IMR-90 (cell line): ENCODE measurements around the gene CPLX4. TPM values are rescaled to one million over a fixed set of nuclear protein-coding genes. Genes with fewer than 3 reads are reported as not detected.
A peak's percentile ranks its signal among the peaks of the same experiment; 100 is the strongest.

Experiments
- ATAC-seq: fragments of 200-7000 bp; cut with Tn5 transposase; 2 replicates; pipeline ENCODE4 v1.9.1; 2020; ENCODE audit warnings: low read depth, mild to moderate bottlenecking, moderate library complexity
- BruUV-seq: library from RNA; stranded (reverse); fragments of 400-500 nt; replicated peaks from 2 replicates; lab custom pipeline; 2021; lab: Mats Ljungman, UMichigan
- CTCF ChIA-PET: fragments of 300-600 bp; formaldehyde crosslinking; extraction: SDS; loops from one replicate; lab custom pipeline; 2021; ENCODE audit warnings: antibody characterized with exemption; lab: Yijun Ruan, JAX
- POLR2A ChIA-PET: fragments of 300-600 bp; sonication (Branson Sonifier 250); formaldehyde crosslinking; loops from one replicate; lab custom pipeline; 2022; ENCODE audit warnings: antibody characterized with exemption; ENCODE audit not compliant: unreplicated experiment; lab: Charles Lee
- DNase-seq: peaks from one replicate; pipeline ENCODE4 v3.0.0; 2013
- H2AFZ ChIP-seq: replicated peaks from 2 replicates; pipeline ENCODE3; 2013; ENCODE audit warnings: low read length, mild to moderate bottlenecking; ENCODE audit not compliant: poor library complexity
- H2AK5ac ChIP-seq: 2 replicates; pipeline ENCODE4 v1.6.1; 2013; ENCODE audit warnings: low read depth, low read length, inconsistent platforms
- H2AK9ac ChIP-seq: replicated peaks from 2 replicates; pipeline ENCODE3; 2013; ENCODE audit warnings: mild to moderate bottlenecking, low read depth, low read length, moderate library complexity; ENCODE audit not compliant: poor library complexity
- H2BK120ac ChIP-seq: 2 replicates; pipeline ENCODE4 v1.6.1; 2013; ENCODE audit warnings: low read depth, low read length, inconsistent platforms
- H2BK15ac ChIP-seq: 3 replicates; pipeline ENCODE4 v1.6.1; 2013; ENCODE audit warnings: low read depth, low read length, inconsistent platforms
- H2BK20ac ChIP-seq: 2 replicates; pipeline ENCODE4 v1.6.1; 2013; ENCODE audit warnings: low read depth, mild to moderate bottlenecking, inconsistent platforms, low read length, moderate library complexity
- H2BK5ac ChIP-seq: 2 replicates; pipeline ENCODE4 v1.6.1; 2013; ENCODE audit warnings: mild to moderate bottlenecking, low read depth, low read length, inconsistent platforms; ENCODE audit not compliant: poor library complexity, severe bottlenecking
- H3K14ac ChIP-seq: replicated peaks from 2 replicates; pipeline ENCODE4 v1.6.1; 2013; ENCODE audit warnings: low read depth, low read length, inconsistent platforms
- H3K18ac ChIP-seq: 2 replicates; pipeline ENCODE4 v1.6.1; 2013; ENCODE audit warnings: low read depth, low read length, control low read depth
- H3K23ac ChIP-seq: 2 replicates; pipeline ENCODE4 v1.6.1; 2013; ENCODE audit warnings: low read depth, low read length, inconsistent platforms
- H3K27ac ChIP-seq: 2 replicates; pipeline ENCODE4 v1.5.1; 2013; ENCODE audit warnings: mild to moderate bottlenecking, control low read depth, low read length; ENCODE audit not compliant: insufficient read depth
- H3K27me3 ChIP-seq: 2 replicates; pipeline ENCODE4 v1.6.1; 2013; ENCODE audit warnings: low read length; ENCODE audit not compliant: control insufficient read depth, insufficient read depth
- H3K36me3 ChIP-seq: 2 replicates; pipeline ENCODE4 v1.6.1; 2013; ENCODE audit warnings: low read length, mixed read lengths; ENCODE audit not compliant: control insufficient read depth, insufficient read depth
- H3K4ac ChIP-seq: 2 replicates; pipeline ENCODE4 v1.6.1; 2013; ENCODE audit warnings: low read depth, low read length, inconsistent platforms
- H3K4me1 ChIP-seq: 2 replicates; pipeline ENCODE4 v1.6.1; 2013; ENCODE audit warnings: low read length, mixed read lengths; ENCODE audit not compliant: control insufficient read depth, insufficient read depth
- H3K4me2 ChIP-seq: 2 replicates; pipeline ENCODE4 v1.6.1; 2013; ENCODE audit warnings: low read depth, mild to moderate bottlenecking, control low read depth, low read length, moderate library complexity
- H3K4me3 ChIP-seq: 2 replicates; pipeline ENCODE4 v1.5.1; 2013; ENCODE audit warnings: low read depth, mild to moderate bottlenecking, control low read depth, low read length, moderate library complexity; ENCODE audit not compliant: insufficient read depth
- H3K56ac ChIP-seq: 2 replicates; pipeline ENCODE4 v1.6.1; 2013; ENCODE audit warnings: low read length, inconsistent platforms; ENCODE audit not compliant: insufficient read depth; ENCODE audit errors: extremely low read depth
- H3K79me1 ChIP-seq, 2 experiments: 2 replicates each; pipeline ENCODE4 v1.6.1; 2013; ENCODE audit warnings: low read length in 2 of 2, inconsistent platforms in 1 of 2, low read depth in 1 of 2
- H3K9ac ChIP-seq: 2 replicates; pipeline ENCODE4 v1.6.1; 2013; ENCODE audit warnings: low read depth, low read length, control low read depth
- H3K9me1 ChIP-seq: 2 replicates; pipeline ENCODE4 v1.6.1; 2013; ENCODE audit warnings: low read length, inconsistent platforms; ENCODE audit not compliant: insufficient read depth
- H3K9me3 ChIP-seq: 2 replicates; pipeline ENCODE4 v1.6.1; 2013; ENCODE audit warnings: low read length; ENCODE audit not compliant: control insufficient read depth, insufficient read depth
- H4K20me1 ChIP-seq: 2 replicates; pipeline ENCODE4 v1.6.1; 2013; ENCODE audit warnings: low read length, inconsistent platforms; ENCODE audit not compliant: insufficient read depth
- H4K5ac ChIP-seq: 2 replicates; pipeline ENCODE4 v1.6.1; 2013; ENCODE audit warnings: mild to moderate bottlenecking, low read depth, low read length, control low read depth
- H4K8ac ChIP-seq, 2 experiments: 2 replicates each; pipeline ENCODE4 v1.6.1; 2013; ENCODE audit warnings: low read depth in 2 of 2, low read length in 2 of 2, control low read depth in 1 of 2, inconsistent platforms in 1 of 2
- H4K91ac ChIP-seq: 2 replicates; pipeline ENCODE4 v1.6.1; 2013; ENCODE audit warnings: low read depth, low read length, inconsistent platforms; ENCODE audit not compliant: insufficient read depth
- FOS ChIP-seq: fragments of 150-350 bp; IDR thresholded peaks from 2 replicates; pipeline ENCODE4 v1.6.1; 2016; ENCODE audit warnings: low read depth, low read length
- RCOR1 ChIP-seq: IDR thresholded peaks from 2 replicates; pipeline ENCODE4 v1.6.1; 2012; ENCODE audit warnings: mild to moderate bottlenecking, low read length, improper control_type of control experiment; ENCODE audit not compliant: insufficient replicate concordance
- WGBS, 2 experiments: methylation state at CpG; one replicate each; pipeline versions ENCODE4 v1.1.5 to v1.1.7; 2013; ENCODE audit warnings: missing lambda C conversion rate in 2 of 2; ENCODE audit not compliant: insufficient read length in 1 of 2; ENCODE audit errors: extremely low coverage in 2 of 2; 5-methylcytosine and 5-hydroxymethylcytosine counted together
- dilution Hi-C: fragments of 300-500 bp; cut with HindIII; formaldehyde crosslinking; loops from one replicate; pipeline ENCODE4 v1.14.3; 2018; ENCODE audit warnings: low sequenced_read_pairs; ENCODE audit not compliant: unreplicated experiment
- in situ Hi-C: fragments of 300-500 bp; cut with MboI; formaldehyde crosslinking; loops from 3 replicates; pipeline ENCODE4 v1.14.3; 2019; ENCODE audit warnings: low sequenced_read_pairs, inconsistent platforms, mixed read lengths
- intact Hi-C: fragments of 100-400 bp; cut with micrococcal nuclease; formaldehyde crosslinking; loops from 2 replicates; pipeline ENCODE4 v1.10.0; 2022
- polyA plus RNA-seq, 3 experiments: library from polyadenylated mRNA; depleted of rRNA; stranded (reverse); fragments of >200 nt; gene quantifications; 2 replicates each; pipeline ENCODE4 v1.2.3, GENCODE V29; 2012; ENCODE audit warnings: low replicate concordance in 1 of 3
- total RNA-seq: library from RNA; depleted of rRNA; stranded (reverse); fragments of >200 nt; gene quantifications from 2 replicates; pipeline ENCODE4 v1.2.3, GENCODE V29; 2012

The CPLX4 gene
- total and polyA plus RNA-seq, 2 of the 4 experiments (the other 2 are of a cell fraction), result not detected

DNA sequence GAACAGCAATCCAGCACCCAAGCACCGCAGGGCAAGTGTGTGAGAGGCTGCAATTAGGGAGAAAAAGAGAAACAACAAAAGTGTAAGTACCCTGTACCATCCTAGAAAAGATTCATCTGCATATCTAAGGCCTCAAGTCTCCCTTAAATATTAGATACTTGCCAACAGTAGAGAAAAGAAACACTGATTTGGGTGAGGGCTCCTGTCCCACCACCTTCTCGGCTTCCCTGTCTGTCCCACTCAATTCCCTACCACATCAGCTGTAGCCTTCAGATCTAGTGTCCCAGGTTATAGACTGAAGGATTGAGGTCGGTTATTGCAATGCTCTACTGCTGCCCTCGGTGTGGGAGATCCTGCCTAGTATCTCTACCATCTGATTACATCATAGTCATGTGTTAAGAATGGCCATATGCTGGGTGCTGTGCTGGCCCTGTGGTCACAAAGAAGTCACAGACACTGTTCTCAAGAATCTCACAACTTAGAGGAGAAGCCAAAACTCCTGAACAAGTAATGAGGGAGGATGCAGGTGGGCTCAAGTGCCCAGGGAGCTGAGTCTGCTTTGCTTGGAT lies 47.7 kb downstream of the CPLX4 start:
- in situ Hi-C loops (no loop called here), intact Hi-C loops (loop anchor here (5.0 kb wide), 1 partner anchor 133 kb away; the partner anchor contains the start of gene SEC11C), dilution Hi-C loops (no loop called here)
- TF ChIP-seq FOS (no peak), RCOR1 (no peak)
- ATAC-seq, result no peak
- no peaks in the 10 kb centered on the region for H3K79me1 ChIP-seq
- H3K27me3 ChIP-seq, result peaks cover 97% of the 10 kb centered on the region
- no peak overlapping the region for H3K4ac ChIP-seq
- BruUV-seq, result no TSS peak
- ChIA-PET CTCF (no interaction called here), POLR2A (no interaction called here)
- H4K20me1 ChIP-seq, result peaks cover 3% of the 10 kb centered on the region; the same call in 1 of the 2 replicates
- H3K4me3 ChIP-seq, result no peak overlapping the region
- H2AFZ ChIP-seq, result no peak overlapping the region
- no peak overlapping the region for H2BK5ac ChIP-seq
- H3K27ac ChIP-seq, result no peak overlapping the region
- no peak for DNase-seq
- H3K23ac ChIP-seq, result 0 out of 2 replicates have a peak overlapping the region, but pooled peaks have one; percentile 24
- H4K91ac ChIP-seq, result no peak overlapping the region
- no CpG with 5 or more reads among the region's 4 CpGs for WGBS, 2 experiments
- H3K36me3 ChIP-seq, result no peaks in the 10 kb centered on the region
- H2BK20ac ChIP-seq, result no peak overlapping the region
- no peaks in the 10 kb centered on the region for H3K9me1 ChIP-seq
- H3K9me3 ChIP-seq, result peaks cover 19% of the 10 kb centered on the region
- H2AK5ac ChIP-seq, result no peak overlapping the region
- no peaks in the 10 kb centered on the region for H3K4me1 ChIP-seq
- H3K56ac ChIP-seq, result no peak overlapping the region
- H3K4me2 ChIP-seq, result no peak overlapping the region
- no peak overlapping the region for H4K5ac ChIP-seq
- no peak overlapping the region for H4K8ac ChIP-seq
- H3K9ac ChIP-seq, result no peak overlapping the region
- no peak overlapping the region for H3K18ac ChIP-seq
- no peak overlapping the region for H2BK120ac ChIP-seq
- H2AK9ac ChIP-seq, result no peak overlapping the region
- H3K14ac ChIP-seq, result no peak overlapping the region
- H2BK15ac ChIP-seq, result no peak overlapping the region
